Activated naive CD8-positive, alpha-beta T cell treated with anti-CD3 and anti-CD28 coated beads, Interleukin-2, amount 50 U/mL, for 16 hours (primary cell): Measurements from ENCODE around the gene SPRYD3.
A peak's percentile ranks its signal among the peaks of the same experiment; 100 is the strongest.
"Not testable (repeated sequence)": the region's sequence is repeated elsewhere in the genome, so short reads cannot be mapped to it uniquely, and the experiment has no call there.

ENCODE experiments used
- DNase-seq: peaks from one replicate; pipeline ENCODE4 v3.0.0-alpha.2; 2020; ENCODE audit warnings: low read depth, low spot score

SPRYD3 gene

GRCh38 chr12:53051881-53052412, 27.2 kb downstream of the SPRYD3 start:
- DNase-seq, result no peak

GRCh38 chr12:53051058-53051880, 27.9 kb downstream of the SPRYD3 start:
- DNase-seq, result no peak

DNA sequence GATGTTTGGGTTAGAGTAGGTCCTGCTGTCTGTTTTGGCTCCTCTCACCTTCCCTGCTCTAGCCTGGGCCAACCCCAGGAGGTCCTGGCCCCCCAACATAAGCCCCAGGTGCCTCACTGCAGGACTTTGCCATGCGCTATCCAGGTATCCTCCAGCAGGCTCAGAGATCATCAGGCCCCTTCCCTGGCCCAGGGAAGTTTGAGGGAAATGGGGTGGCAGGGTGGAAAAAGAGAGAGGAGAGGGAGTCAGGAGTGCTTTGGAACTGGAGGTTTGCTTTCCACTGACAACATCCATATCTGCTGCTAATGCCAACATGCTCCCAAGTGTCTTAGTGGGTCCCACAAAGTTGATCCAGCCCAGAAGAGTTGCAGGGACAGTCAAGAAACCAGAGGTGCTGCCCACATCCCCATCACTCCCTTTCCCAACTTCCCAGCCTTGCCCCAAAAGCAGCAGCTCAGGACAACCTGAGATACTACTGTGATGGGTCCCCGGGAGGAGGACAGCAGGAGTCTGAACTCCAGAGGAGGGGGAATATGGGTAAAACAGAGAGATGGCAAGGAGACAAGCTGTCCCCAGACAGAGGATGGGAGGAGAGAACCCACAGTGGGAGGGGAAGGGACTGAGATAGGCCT, 28.6 kb downstream of the SPRYD3 start:
- DNase-seq, result no peak

DNA sequence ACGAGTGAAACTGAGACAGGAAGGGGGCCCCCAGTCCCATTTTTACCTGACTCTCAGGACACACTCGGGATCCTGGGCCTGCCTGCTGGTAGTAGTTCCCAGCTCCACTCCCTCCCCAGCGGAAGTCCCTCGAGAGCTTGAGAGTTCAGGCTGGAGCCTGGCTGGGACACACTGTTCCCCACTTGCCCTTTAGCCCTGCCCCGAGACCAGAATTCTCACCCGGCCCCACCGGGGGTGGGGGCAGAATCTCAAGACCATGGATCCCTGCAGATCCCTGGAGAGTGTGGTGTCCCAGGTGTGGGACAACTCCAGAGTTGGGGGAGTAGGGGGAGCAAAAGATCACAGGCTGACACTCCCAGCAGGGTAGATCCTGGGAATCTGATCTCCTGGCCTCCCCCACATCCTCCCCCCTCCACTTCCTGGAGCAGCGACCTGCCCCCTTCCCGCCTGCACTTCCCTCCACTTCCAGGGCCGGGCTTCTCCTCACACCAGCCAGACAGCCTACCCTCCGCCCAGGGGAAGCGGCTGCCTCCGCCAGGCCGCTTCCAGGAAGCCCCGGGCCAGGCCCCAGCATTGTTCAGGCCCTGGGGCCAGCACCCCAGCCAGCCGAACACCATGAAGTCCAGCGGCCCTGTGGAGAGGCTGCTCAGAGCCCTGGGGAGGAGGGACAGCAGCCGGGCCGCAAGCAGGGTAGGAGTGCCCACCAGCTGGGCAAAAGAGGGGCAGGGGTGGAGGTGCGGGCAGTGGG, 29.4 kb downstream of the SPRYD3 start, which contains the start of gene TNS2:
Gene TNS2 (plus strand): TSS at position 495 of the 748 bp plus-strand sequence. CDS start 121 bp downstream, at position 616.
- no peak for DNase-seq

- no peak for DNase-seq
These were observed 30.3 kb downstream of the SPRYD3 start for GRCh38 chr12:53048780-53049401.

- no peak for DNase-seq
These were observed 31.0 kb downstream of the SPRYD3 start for GRCh38 chr12:53048033-53048779.

GRCh38 chr12:53047221-53048032, 31.8 kb downstream of the SPRYD3 start:
- DNase-seq, result peak; percentile 25

DNA sequence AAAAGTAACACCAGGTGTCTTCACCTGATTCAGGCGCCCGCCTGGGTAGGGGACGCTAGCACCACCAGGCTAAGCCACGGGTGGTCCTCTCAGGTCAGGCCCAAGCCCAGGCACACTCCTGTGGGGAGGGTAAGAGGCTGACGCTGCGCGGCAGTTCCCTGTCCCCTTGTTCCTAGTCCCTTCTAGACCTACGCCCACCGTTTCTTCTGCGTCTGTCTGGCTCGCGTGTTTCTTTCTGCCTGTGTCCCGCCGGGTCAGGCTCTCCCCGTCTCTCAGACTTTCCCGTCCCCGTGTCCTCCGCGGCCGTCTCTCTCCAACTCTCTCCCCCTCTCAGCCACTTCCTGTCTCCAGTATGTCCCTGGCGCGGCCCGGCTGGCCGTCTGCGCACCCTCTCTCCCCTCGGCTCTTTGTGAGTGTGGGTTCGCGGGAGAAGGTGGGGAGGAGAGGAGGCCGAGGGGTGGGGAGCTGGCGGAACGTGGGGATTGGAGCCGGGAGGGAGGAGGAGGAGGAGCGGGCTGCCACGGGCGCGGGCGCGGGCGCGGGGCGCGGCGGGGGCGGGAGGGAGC, 32.5 kb downstream of the SPRYD3 start:
- DNase-seq, result no peak

DNA sequence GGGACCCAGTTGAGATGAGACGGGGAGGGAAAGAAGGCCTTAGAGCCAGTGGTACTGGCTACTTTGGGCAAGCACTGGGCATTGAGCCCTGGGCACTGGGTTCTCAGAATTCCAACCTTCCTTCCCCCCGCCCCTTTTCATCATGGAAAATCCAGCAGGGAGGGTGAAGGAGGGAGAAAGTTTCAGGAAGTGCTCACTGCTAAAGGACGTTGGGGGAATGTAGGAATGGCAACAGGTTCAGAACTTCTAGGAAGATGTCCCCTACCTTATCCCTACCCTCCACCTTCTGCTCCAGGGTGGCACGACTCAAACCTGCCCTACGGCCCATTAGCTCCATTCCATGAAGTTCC, 33.5 kb downstream of the SPRYD3 start:
- DNase-seq, result no peak

DNA sequence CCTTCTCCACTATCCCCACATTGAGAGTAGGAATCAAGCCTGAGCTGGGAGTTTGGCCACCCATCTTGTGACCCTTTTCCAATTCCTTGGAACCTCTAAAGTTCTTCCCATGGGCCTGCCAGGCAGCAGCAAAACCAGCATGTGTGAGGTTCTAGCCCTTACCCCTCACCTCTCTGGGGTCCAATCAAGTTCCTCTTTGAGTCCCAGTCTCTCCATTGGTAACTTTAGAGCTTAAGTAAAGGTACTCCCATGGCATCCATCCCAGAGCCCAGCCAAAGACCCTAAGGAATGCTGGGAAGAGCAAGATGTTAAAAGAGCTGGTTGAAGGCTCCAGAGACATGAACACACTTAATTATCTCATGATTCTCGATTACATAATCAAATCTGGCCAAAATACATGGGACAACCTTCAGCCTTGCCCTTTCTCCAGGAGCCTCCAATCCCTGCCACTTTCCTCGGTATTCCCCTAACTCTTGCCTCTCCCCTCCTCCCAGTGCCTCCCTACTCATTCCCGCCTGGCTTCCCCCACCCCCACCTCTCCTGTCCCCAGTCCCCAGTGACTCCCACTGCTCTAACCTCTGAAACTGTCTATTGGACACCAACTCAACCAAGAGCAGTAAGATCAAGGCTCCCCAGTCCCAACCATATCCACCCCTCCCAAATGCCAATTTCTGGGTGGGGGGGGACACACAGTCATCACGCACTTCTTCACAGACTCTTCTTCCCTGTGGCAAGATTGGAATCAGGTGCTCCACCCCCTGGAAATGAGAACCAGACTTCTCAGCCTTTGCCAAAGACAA, 34.1 kb downstream of the SPRYD3 start:
- DNase-seq, result no peak

GRCh38 chr12:53044052-53044581, 35.1 kb downstream of the SPRYD3 start:
- no peak for DNase-seq

- no peak for DNase-seq
These were observed 36.4 kb downstream of the SPRYD3 start for GRCh38 chr12:53042607-53043454.

DNA sequence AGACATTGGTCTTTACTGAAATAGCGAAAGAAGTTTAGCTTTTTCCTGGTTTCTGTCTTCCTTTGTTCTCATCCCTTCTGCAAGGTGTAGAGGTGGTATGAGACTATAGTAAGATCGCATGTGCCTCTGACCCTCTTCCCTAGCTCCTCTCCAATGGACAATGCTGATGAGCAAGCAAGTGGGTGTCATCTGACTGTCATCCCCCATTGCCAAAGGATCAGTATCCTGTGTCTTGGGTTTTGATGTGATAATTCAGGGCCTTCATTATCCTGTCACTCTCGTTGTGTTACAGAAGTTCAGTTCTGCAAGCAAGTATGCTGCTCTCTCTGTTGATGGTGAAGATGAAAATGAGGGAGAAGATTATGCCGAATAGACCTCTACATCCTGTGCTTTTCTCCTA, 39.3 kb downstream of the SPRYD3 start:
- no peak for DNase-seq

GRCh38 chr12:53036802-53037201, 42.4 kb downstream of the SPRYD3 start:
- no peak for DNase-seq

DNA sequence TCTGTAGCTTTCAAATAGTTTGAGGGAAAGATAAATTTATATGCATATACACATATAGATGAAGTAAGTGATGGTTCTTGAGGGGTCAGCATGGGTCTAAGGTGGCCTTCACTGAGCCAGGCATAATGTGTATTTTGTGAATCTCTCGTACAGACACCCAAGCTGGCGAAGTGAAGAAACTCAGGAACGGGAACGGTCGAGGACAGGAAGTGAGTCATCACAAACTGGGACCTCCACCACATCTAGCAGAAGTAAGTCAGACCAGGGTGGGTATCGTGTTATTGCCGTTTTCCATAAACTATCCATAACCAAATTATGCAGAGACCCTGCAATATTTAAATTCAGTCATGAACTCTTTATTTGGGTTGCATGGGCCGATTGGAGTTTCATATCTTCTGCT, 44.7 kb downstream of the SPRYD3 start:
- no peak for DNase-seq

GRCh38 chr12:53033832-53034231, 45.4 kb downstream of the SPRYD3 start:
- DNase-seq, result not testable (repeated sequence)

DNA sequence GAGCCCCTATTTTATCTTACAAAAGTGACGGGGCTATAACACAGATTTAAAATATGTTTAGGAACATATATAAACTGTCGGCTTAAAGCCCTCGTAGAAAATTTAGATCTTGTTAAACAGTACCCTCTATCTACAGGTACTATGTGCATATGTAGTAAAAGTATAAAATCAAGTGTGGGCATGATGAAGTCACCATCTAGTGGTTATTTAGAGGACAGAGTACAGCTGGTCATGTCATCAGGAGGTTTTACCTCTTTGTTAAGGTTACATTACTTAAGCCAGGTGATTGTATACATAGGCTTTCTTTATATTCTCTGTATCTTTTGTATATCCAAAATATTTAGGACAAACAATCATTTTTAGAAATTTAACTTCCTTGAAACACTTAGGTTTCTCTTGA, 47.6 kb downstream of the SPRYD3 start:
- DNase-seq, result no peak

DNA sequence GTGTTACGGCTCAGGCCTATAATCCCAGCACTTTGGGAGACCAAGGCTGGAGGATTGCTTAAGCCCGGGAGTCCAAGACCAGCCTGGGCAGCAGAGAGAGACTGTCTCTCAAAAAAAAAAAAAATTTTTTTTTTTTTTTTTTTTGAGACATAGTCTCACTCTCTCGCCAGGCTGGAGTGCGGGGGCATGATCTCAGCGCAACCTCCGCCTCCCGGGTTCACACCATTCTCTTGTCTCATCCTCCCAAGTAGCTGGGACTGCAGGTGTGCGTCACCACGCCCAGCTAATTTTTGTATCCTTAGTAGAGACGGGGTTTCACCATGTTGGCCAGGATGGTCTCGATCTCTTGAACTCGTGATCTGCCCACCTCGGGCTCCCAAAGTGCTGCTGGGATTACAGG, 52.2 kb downstream of the SPRYD3 start:
- DNase-seq, result not testable (repeated sequence)
